GM21528 (cell line): ENCODE data around the gene NELL1.

ENCODE experiments used
- ATAC-seq: cut with Tn5 transposase; IDR thresholded peaks from one replicate; pipeline ENCODE4 v1.9.1; 2021; ENCODE audit warnings: mild to moderate bottlenecking, moderate library complexity; ENCODE audit not compliant: unreplicated experiment, low FRiP score

Gene NELL1

DNA sequence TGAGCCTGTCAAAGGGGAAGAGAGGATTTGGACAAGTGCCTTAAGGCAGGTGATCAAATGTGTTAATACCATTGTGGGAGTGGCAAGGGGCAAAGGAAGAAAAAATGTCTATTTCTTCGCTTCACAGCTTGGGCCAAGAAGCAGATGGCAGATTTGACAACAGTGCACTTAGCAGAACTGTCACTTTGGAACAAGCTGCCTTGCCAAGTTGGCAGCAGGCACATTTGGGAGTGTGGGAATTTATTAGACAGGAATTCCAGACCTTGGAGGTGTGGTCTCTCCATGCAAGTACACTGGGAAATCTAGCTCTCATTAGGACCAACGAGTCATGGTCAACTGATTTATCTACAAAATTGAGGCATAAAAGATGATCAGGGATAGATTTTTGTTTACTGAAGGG is 265.1 kb downstream of the NELL1 start:
- ATAC-seq = no peak

DNA sequence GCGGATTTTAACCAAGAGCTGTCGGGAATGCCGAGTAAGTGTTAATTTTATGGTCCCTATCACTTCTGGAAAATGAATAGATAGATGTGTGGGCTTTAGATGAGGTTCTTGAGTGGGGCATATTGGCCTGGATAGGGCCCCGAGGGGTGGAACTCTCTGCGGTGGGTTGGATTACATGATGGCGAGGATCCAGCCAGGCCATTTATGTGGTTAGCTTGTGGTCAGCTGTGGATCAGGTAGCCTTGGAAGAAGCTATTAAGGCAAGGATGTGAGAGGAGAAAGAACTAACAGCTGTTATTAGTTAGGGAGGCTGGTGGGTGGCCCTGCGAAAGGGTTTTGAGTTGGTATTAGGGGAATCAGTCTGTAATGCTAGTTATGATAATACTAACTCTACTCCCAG is 268.4 kb downstream of the NELL1 start:
- ATAC-seq = no peak

DNA sequence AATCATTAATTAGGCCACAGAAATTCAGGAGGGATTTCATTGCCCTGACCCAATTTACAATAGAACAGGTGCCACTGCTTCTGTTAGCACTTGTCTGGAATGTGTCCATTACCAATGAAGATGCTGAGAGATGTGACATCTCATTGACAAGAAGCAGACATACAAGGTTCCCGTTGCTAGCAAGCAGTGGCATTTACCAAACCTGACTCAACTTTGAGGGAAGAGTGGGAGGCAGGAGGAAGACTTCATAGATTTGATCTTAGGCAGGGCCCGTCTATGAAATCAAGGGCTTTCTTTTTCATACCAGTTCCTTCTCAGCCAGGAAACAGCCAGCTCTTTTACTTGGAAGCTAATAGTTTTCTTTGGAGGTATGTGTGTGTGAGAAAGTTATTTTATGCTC is 280.2 kb downstream of the NELL1 start:
- ATAC-seq = no peak

DNA sequence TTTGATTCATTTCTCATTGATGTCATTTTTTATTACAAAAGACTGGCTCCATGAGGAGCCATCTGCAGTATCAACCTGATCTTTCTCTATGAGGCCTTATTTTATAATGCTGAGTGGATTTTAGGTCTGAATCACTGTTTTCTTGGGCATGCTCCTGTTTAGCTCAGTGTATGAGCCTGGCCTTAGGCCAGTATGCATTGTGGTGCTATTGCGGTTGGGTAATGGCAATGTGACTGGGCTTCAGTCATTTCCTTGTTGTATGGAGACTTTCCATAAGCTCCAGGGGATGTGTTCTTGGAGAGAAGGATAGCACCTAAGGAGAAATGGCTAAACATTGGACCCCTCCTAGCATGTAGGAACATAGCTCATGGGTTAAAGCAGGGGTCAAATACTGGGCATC is 293.2 kb downstream of the NELL1 start:
- ATAC-seq = no peak

DNA sequence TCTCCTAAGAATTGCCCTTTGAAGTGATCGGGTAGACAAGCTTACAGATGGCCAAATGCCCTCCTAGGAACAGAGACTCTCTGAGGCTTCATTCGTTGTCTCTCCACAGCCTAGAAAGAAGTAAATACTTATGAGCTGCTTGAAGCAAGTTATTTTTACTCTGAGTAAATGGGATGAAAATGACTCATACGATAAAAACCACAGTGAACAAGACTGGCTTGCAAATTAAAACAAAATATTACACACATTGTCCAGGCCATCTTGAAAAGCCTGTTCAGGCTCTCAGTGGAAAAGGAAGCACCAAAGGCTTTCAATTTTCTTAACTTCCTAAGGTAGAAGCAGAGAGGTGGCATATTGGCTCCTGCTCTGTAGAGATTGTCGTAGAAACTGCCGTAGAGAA is 294.2 kb downstream of the NELL1 start:
- ATAC-seq = no peak

DNA sequence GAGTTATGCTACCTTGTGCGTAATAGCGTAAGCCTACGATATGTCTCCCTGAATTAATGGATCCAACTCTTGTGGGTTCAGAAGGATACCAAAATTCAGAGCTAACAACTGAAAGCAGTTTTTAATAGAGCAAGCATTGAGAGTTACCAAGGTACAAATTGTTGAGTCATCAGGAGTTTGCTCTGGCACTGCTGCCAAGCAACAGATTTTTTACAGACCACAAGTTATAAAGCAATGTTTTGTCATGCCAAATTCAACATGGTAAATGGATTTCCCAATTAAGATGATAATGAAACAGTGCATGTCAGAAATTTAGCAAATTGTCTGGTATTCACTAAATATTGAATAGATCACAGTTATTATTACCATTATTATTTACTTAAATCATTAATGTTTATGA is 295.6 kb downstream of the NELL1 start:
- no peak for ATAC-seq

DNA sequence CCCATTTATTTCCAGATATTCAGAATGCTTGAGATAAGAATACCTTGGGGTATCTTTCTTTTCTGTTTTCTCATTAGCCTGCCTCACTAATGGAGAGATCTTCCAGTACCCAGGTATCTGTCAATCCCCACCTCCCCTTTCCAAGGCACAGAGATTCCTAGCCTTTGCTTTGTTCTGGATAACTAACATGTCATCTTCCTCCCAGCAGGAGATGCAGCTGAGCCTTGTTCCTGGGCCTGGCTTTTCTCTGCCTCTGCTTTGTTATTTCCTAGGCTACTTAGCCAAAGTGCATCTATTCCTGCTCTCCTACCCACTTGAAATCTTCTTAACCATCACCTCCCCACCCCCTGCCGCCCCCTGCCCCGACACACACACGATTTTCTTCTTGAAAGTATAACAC is 297.1 kb downstream of the NELL1 start:
- no peak for ATAC-seq

DNA sequence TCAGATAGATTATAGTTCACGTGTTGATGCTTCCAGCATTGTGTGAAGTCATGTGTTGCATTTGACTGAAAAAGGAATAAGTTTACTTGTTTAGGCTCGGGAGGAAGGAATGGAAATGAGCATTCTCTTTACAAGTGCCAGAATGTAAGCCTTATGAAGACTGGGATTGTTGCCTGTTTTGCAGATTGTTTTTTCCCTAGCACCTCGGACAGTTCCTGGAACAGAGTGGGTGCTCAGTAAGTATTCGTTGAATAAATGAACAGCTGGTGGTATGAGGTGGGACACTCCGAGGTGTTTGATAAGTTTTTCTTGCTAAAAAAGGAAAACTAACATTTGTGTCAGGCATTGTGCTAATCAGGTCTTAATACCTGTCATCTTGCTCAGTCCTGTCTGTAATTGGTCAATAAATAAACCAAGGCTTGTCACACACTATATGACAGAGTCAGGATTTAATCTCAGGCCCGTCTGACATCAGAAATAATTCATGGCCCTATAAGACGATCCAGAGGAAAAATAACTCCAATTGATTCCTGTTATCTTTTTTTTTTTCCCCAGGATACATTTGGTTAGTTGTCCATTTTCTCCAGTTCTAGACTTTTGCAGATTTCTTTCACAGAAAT is 304.7 kb downstream of the NELL1 start:
- ATAC-seq = no peak

DNA sequence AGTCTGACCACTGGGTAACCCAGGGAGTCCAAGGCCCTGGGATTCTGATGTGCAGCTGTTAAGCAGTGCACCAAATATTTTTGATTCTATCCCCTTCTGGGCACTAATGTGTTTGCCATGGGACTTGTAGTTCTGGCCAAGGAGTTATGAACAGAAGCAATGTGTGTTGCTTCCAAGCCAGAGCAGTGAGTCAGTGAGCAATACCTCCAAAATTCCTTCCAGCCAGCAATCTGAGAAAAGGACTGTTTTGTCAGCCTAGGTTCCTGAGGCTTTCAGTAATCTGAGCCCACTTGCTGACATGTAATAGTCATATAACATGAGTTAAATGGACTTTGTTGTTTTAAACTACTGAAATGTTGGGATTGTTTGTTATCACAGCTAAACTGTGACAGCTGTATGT is 311.4 kb downstream of the NELL1 start:
- no peak for ATAC-seq

DNA sequence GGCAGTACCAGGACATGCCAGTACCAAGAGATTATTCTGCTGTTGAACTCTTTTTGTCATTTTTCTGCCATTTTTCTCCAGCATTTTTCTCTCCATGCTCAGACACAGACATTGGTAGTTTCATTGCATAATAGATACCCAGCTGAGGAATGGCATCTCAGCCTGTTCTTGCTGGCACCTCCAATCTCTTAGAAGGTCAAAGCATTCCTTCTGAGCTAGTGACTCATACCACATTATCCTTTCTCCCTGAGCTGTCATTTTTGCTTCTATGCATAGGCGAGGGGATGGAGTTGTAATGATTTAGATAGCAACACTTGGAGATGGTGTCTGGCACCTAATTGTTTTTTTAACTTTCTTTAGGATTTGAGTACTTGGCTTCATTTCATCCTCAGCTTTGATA is 321.1 kb downstream of the NELL1 start:
- no peak for ATAC-seq

DNA sequence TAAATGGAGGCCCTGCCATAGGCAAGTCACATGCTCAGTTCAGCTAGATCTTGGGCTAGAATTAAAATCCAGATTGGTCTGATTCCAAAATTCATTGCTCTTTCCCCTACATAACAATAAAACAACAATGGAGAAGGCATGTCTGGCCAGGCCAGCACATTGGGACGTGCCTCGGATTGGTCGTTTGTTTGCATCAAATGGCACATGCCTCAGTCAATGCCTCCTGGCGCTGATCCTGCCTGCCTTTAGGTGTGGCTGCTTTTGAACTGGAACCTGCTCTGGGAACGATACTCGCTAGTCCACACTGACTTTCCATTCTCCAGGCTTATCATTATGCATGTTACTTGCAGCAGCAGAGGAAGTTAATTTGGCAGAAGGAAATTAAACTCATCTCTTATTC is 322.1 kb downstream of the NELL1 start:
- no peak for ATAC-seq

DNA sequence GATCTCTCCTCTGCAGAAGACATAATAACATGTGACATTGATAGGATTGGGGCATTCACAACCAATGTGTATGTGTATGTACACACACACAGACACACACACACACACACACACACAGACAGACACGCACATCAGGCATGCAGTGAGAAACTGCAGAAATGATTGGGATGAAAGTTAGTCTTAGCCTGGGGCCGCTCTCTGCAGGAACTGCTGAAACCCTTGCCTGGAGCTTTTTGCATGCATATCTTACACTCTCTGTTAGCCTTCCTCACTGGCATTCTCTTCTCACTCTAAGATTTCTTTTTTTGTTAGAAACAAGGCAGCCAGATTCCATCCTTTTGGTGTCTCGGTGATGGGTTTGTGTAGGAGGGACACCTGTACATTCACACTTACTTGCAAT is 337.9 kb downstream of the NELL1 start:
- ATAC-seq = no peak

DNA sequence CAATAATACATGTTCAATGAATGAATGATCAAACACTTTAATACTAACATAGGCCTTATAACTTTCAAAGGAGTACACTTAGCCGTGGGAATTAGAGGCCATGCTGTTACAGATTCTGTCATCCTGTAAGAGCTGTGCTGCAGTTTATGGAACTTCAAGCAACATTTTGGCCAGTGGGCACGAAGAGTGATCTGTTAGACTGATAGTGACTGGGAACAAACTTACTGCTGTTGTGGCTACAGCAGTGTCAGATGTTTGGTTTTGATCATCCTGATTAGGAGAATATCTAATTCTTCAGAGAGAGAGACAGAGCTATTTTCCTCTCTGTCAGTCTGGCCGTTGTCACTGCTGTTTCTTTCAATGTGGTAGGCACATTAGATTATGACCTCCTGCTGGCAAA is 348.9 kb downstream of the NELL1 start:
- no peak for ATAC-seq

DNA sequence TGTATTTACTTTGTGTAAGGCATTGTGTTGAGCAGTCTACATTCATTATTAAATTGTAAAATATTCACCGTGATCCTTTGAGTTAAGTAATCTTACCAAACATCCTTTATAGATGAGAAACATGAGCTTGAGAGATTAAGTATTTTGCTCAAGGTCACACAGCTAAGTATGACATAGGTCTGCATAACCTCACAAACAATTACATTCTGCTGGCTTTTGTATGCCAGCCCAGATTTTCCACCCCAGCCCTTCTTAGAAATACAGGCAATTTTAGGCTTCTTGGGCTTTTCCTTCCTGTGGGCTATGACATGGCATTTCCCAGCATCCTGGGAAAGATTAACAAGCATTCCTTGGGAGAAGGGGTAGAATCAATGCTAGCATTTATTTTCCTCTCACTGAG is 357.3 kb downstream of the NELL1 start:
- ATAC-seq = no peak

DNA sequence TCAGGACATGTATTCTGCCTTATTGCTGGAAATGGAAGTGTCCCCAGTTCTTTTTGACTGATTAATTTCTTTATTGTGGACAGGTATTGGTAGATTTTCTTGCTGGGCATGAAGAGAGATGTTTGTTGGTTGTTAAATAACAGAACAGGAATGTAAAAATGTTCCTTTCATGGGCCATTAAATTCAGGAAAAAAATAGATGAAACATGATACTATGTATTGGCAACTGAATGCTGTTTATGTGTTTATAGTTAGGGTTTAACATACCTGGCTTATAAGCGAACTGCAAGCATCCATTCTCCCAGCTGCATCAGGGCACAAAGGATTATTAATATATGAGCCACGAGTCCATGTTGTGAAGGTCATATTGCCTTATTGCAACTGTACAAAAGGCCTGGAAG is 368.5 kb downstream of the NELL1 start:
- no peak for ATAC-seq

DNA sequence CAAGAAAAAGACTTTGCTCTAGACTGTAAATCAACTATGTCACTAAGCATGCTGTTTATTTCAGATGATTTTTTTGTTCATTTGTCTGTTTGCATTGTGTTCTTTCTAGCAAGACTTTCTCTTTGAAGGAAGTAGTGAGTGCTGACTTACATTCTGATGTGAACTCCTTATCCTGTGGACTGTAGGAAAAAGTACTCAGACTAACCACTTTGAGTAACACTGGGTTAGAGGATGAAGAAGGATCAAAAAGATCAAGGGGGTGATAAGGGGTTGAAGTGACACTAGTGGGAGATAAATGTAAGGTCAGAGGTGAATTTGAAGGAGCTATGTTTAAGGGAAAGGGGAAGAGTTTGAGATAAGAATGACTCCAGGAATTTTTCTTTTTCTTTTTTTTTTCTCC is 369.4 kb downstream of the NELL1 start:
- no peak for ATAC-seq

DNA sequence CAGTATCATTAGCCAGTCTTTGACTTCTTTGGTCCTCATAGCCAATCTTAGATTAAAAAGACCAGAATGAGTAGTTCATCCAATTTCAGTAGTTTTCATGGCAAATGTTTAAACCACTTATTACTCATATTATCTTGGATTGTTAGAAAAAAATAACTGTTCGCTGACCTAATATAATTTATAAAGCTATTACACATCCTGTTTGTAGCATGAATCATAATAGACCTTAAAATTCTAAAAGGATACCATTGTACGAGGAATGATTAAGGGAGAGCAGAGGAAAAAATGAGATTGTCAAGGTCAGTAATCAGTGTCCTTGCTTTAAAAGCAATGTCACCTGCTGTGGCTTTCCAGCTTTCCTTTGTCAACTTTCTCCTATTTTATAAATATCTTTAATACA is 371.2 kb downstream of the NELL1 start:
- ATAC-seq = no peak

DNA sequence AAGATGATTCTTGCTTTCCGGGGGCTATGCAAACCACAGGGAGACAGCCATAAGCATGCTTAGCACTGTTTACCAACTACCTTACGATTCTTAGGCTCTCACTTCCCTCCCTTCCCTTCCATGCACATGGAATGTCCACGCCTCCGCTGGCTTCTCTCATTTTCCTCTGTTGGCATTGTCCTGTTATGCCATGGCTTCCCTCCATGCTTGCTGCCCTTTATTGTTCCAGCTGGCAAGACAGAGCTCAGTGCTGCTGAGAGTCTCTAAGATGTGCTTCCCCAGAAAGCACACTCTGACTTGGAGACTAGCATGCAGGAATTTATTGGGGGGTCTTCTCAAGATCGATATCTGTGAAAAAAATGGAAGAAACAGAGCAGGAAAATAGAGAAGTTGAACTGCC is 379.2 kb downstream of the NELL1 start:
- no peak for ATAC-seq

DNA sequence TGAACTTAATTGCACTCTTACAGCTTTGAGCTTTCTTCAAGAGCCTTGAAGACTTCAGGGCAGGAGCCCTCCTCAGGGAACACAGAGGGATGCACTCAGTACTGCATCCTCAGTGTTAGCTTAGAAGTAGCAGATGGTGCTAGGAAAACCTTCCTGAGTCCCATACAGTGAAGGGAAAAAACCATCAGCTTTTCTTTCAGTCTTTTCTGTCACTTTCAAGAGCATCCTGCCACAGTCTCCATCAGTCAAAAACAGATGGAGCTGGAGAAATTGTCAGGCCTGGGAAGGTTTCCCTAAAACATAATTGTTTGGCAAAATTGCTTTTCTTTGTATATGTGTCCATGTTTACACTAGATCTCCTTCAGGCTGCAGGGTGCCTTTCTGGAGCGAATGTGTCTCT is 384.1 kb downstream of the NELL1 start:
- no peak for ATAC-seq

DNA sequence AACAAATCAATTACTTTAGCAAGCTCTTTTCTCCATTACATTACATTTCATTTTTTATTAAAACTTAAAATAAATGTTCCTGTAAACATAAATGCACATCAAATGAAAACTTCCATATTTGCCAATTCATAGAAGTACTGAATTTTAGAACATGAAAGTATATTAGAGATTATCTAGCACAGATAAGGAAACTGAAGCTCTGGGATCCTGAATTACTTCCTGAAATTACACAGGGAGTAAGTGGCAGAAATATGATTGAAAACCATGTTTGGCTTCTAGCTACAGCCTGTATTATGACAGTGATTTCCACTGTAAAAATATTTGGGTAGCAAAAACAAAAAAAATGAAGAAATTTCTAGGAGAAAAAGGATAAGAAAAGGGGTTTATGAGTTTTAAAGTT is 387.3 kb downstream of the NELL1 start:
- ATAC-seq = no peak

DNA sequence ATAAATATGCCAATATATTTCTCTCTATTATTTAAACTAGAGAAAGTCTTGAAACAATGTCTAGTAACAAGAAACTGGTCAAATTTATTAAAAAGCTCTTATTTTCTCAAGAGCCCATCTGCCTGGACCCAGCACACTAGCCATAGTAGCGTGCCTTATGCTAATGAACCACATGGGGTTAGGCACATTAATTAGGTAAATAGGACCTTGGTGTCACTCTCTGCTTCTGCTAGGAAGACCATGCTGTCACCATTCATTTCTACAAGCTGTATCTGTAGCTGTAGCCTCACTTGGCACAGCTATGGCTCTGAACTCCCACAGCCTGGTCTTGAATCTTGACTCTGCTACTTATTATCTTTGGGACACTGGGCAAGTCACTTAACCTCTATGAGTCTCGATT is 390.5 kb downstream of the NELL1 start:
- no peak for ATAC-seq

DNA sequence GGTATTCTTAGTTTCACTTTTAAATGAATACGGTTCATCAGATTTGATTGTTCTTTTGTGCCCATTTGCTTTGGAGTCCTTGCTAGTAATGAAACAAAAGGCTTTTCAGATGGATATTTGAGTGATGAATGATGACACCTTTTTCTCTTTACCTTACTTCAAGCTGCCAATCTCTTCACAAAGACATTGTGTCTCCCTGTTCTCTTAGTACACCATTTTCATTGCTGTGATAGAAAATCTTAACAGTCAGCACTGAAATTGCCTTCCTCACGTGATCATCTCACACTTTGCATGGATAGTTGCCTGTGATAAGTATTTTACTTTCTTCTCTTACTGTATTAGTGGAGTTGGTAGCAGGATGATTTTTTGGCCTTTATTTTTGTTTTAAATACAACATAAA is 396.6 kb downstream of the NELL1 start:
- ATAC-seq = no peak

DNA sequence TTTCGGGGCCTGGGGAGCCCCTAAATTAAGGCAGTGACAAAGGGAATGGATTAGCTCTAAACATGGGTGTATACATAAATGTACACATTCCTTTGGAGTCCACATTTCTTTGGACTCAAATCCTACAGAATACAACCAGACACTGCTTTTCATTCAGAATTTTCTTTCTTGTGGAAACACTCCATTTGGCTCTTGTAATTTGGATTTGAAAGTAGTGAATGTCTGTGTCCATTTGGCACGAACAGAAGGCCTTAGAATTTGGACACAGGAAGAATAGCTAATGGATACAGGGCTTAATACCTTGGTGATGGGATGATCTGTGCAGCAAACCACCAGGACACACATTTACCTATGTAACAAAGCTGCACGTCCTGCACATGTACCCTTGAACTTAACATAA is 399.5 kb downstream of the NELL1 start:
- no peak for ATAC-seq
